T-helper 17 cell (primary cell): ENCODE data around the gene ERRFI1. TPM values are rescaled to one million over a fixed set of nuclear protein-coding genes. Genes with fewer than 3 reads are reported as not detected.

Experiments
- ATAC-seq: fragments of 150-1000 bp; cut with Tn5 transposase; 2 replicates; pipeline ENCODE4 v1.10.0; 2021; ENCODE audit warnings: mild to moderate bottlenecking, moderate library complexity
- DNase-seq, 3 donors: peaks; one replicate each; pipeline versions ENCODE4 v3.0.0 to v3.0.0-alpha.2; 2020 to 2021
- H3K9me3 ChIP-seq: one replicate; pipeline ENCODE4 v1.7.0; 2013; ENCODE audit warnings: low read length, mild to moderate bottlenecking; ENCODE audit not compliant: control insufficient read depth, poor library complexity, severe bottlenecking
- H3K27ac Mint-ChIP-seq: one replicate; pipeline ENCODE4 v1.8.0; 2022; ENCODE audit warnings: mild to moderate bottlenecking, moderate library complexity, mixed read lengths
- H3K27me3 Mint-ChIP-seq: one replicate; pipeline ENCODE4 v1.8.0; 2022; ENCODE audit warnings: mixed read lengths
- H3K36me3 Mint-ChIP-seq: one replicate; pipeline ENCODE4 v1.8.0; 2022; ENCODE audit warnings: low read depth, mixed read lengths
- H3K4me1 Mint-ChIP-seq: one replicate; pipeline ENCODE4 v1.8.0; 2022; ENCODE audit warnings: mild to moderate bottlenecking, mixed read lengths
- H3K4me3 Mint-ChIP-seq: one replicate; pipeline ENCODE4 v1.8.0; 2022; ENCODE audit warnings: mild to moderate bottlenecking, moderate library complexity, mixed read lengths
- total RNA-seq, 4 donors: library from RNA in 2 of 4; stranded (reverse) in 2 of 4; gene quantifications; one replicate each; pipeline ENCODE4 v1.2.3 and lab custom pipeline; 2022 to 2026

ERRFI1 gene
- total RNA-seq, 2 donors from 2014 or later: 1.1 to 1.8 TPM

- peaks cover 2% of the 10 kb centered on the region for H3K36me3 Mint-ChIP-seq
- DNase-seq: no peak
- H3K27me3 Mint-ChIP-seq: no peaks in the 10 kb centered on the region
- no peak for ATAC-seq
- peaks cover 2% of the 10 kb centered on the region for H3K4me1 Mint-ChIP-seq
- H3K4me3 Mint-ChIP-seq: no peak overlapping the region
- H3K27ac Mint-ChIP-seq: no peak overlapping the region
- H3K9me3 ChIP-seq: no peaks in the 10 kb centered on the region
These were observed 30.7 kb downstream of the ERRFI1 start for GRCh38 chr1:7995437-7995836.

DNA sequence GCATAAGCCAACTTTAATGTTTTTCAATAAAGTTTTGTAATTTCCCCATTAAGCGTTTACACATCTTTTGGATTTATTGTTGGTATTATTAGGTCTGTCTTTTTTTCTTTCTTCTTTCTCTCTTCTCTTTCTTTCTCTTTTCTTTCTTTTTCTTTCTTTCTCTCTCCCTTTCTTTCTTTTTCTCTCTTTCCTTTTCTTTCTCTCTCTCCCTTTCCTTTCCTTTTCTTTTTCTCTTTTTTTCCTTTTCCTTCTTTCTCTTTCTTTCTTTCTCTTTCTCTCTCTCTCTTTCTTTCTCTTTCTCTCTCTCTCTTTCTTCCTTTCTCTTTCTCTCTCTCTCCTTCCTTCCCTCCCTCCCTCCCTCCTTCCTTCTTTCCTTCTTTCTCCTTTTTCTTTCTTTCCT lies 31.3 kb downstream of the ERRFI1 start:
- H3K4me3 Mint-ChIP-seq: no peak overlapping the region
- peaks cover 2% of the 10 kb centered on the region for H3K4me1 Mint-ChIP-seq
- no peaks in the 10 kb centered on the region for H3K27me3 Mint-ChIP-seq
- peaks cover 2% of the 10 kb centered on the region for H3K36me3 Mint-ChIP-seq
- peak overlapping the region; percentile 29 for H3K27ac Mint-ChIP-seq
- DNase-seq: no peak
- no peaks in the 10 kb centered on the region for H3K9me3 ChIP-seq
- ATAC-seq: no peak

GRCh38 chr1:7993593-7994479 lies 32.3 kb downstream of the ERRFI1 start:
- Mint-ChIP-seq H3K4me1 (peaks cover 2% of the 10 kb centered on the region), H3K27ac (no peak overlapping the region), H3K4me3 (no peak overlapping the region), H3K27me3 (no peaks in the 10 kb centered on the region), H3K36me3 (peaks cover 2% of the 10 kb centered on the region)
- no peaks in the 10 kb centered on the region for H3K9me3 ChIP-seq
- DNase-seq (no peak), ATAC-seq (no peak)

- ATAC-seq: no peak
These were observed 33.2 kb downstream of the ERRFI1 start for GRCh38 chr1:7992885-7993284.

DNA sequence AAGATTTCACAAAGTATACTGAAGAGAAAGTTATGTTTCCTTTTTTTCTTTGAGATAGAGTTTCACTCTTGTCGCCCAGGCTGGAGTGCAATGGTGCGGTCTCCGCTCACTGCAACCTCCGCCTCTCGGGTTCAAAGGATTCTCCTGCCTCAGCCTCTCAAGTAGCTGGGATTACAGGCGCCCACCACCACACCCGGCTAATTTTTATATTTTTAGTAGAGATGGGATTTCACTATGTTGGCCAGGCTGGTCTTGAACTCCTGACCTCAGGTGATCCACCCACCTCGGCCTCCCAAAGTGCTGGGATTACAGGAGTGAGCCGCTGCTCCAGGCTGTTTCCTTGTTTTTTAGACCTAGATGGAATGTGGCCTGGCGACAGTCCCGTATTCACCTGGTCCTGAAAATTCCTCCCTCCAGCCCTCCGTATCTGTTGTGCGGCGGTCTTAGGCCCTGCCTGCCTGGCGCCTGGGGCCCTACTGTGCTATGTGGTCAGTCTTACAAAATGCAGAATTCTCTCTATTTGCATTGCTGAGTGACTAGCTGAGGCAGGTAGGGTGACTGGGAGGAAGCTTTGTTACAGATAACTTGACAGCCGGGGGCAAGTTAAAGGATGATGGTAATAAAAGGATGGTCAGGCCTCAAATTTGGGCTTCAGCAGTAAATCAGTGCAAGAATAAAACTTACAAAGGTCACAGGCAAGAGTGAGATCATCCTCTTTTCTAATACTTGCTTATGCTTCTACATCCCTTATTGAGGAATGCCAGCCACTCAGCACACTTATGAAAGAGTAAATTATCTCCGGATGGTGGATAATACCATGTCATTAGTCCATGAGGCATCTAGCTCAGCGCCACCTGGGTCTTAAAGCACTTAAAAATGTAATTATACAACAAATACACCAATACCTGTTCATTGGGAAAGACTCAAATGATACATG lies 34.3 kb downstream of the ERRFI1 start:
- peaks cover 2% of the 10 kb centered on the region for H3K4me1 Mint-ChIP-seq
- H3K9me3 ChIP-seq: no peaks in the 10 kb centered on the region
- peaks cover 2% of the 10 kb centered on the region for H3K36me3 Mint-ChIP-seq
- H3K27me3 Mint-ChIP-seq: no peaks in the 10 kb centered on the region
- DNase-seq (no peak), ATAC-seq (no peak)
- no peak overlapping the region for H3K4me3 Mint-ChIP-seq
- H3K27ac Mint-ChIP-seq: no peak overlapping the region

More at GRCh38 chr1:7992885-7993284, 33.2 kb downstream of the ERRFI1 start:
- H3K4me3 Mint-ChIP-seq: no peak overlapping the region
- H3K27me3 Mint-ChIP-seq: no peaks in the 10 kb centered on the region
- peaks cover 2% of the 10 kb centered on the region for H3K36me3 Mint-ChIP-seq
- no peak overlapping the region for H3K27ac Mint-ChIP-seq
- no peaks in the 10 kb centered on the region for H3K9me3 ChIP-seq
- H3K4me1 Mint-ChIP-seq: peaks cover 2% of the 10 kb centered on the region
- no peak for DNase-seq

DNA sequence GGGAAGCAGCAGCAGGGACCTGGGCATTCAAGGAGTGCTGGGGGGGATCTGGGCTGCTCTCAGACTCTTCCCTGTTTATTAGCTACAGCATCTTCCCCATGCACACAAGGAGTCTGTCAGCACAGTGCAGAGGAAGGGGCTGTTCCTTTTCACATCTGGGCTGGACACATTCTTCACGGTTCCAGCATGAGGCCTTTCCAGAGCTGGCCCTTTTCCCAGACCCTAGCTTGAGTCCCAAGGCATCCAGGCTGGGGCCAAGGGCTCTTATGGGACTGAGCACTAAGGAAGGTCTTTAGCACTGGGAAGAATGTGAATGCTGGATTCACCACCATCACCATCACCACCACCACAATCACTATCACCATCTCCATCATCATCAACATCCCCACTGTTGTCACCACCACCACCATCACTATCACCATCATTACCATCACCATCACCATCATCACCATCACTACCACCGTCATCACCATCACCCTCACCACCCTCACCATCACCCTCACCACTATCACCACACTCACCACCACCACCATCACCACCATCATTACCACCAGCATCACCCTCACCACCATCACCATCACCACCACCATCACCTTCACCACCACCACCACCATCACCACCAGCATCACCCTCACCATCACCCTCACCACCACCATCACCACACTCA lies 36.2 kb downstream of the ERRFI1 start:
- DNase-seq: no peak

GRCh38 chr1:7988576-7988975 lies 37.5 kb downstream of the ERRFI1 start:
- H3K27ac Mint-ChIP-seq: peak overlapping the region; percentile 24
- H3K9me3 ChIP-seq: no peaks in the 10 kb centered on the region
- ATAC-seq (no peak), DNase-seq (no peak)
- H3K4me1 Mint-ChIP-seq: peaks cover 7% of the 10 kb centered on the region
- H3K27me3 Mint-ChIP-seq: no peaks in the 10 kb centered on the region
- H3K36me3 Mint-ChIP-seq: peaks cover 5% of the 10 kb centered on the region
- H3K4me3 Mint-ChIP-seq: no peak overlapping the region

More for the DNA sequence above, 36.2 kb downstream of the ERRFI1 start:
- H3K4me1 Mint-ChIP-seq: peaks cover 7% of the 10 kb centered on the region
- H3K27me3 Mint-ChIP-seq: no peaks in the 10 kb centered on the region
- no peaks in the 10 kb centered on the region for H3K9me3 ChIP-seq
- H3K4me3 Mint-ChIP-seq: no peak overlapping the region
- H3K27ac Mint-ChIP-seq: peak overlapping the region; percentile 5
- ATAC-seq: no peak
- H3K36me3 Mint-ChIP-seq: peaks cover 7% of the 10 kb centered on the region

GRCh38 chr1:7987528-7987927 lies 38.6 kb downstream of the ERRFI1 start:
- Mint-ChIP-seq H3K27me3 (no peaks in the 10 kb centered on the region), H3K4me3 (peak overlapping the region; percentile 21), H3K4me1 (peaks cover 8% of the 10 kb centered on the region), H3K27ac (no peak overlapping the region), H3K36me3 (peaks cover 5% of the 10 kb centered on the region)
- no peak for ATAC-seq
- DNase-seq: no peak
- no peaks in the 10 kb centered on the region for H3K9me3 ChIP-seq

- peaks cover 5% of the 10 kb centered on the region for H3K36me3 Mint-ChIP-seq
- H3K27ac Mint-ChIP-seq: peak overlapping the region; percentile 77
- H3K27me3 Mint-ChIP-seq: no peaks in the 10 kb centered on the region
- DNase-seq (no peak), ATAC-seq (no peak)
- H3K4me1 Mint-ChIP-seq: peaks cover 12% of the 10 kb centered on the region
- H3K9me3 ChIP-seq: no peaks in the 10 kb centered on the region
- H3K4me3 Mint-ChIP-seq: no peak overlapping the region
These were observed 40.1 kb downstream of the ERRFI1 start for GRCh38 chr1:7985851-7986612.

DNA sequence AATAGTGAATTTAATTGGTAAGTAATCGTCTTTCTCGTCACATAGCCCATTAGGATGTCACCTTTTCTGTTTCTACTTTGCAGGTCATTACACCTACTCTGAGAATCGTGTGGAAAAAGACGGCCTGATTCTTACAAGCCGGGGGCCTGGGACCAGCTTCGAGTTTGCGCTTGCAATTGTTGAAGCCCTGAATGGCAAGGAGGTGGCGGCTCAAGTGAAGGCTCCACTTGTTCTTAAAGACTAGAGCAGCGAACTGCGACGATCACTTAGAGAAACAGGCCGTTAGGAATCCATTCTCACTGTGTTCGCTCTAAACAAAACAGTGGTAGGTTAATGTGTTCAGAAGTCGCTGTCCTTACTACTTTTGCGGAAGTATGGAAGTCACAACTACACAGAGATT lies 41.3 kb downstream of the ERRFI1 start:
- H3K4me1 Mint-ChIP-seq: peaks cover 12% of the 10 kb centered on the region
- no peaks in the 10 kb centered on the region for H3K9me3 ChIP-seq
- no peaks in the 10 kb centered on the region for H3K27me3 Mint-ChIP-seq
- peaks cover 5% of the 10 kb centered on the region for H3K36me3 Mint-ChIP-seq
- DNase-seq: no peak
- no peak overlapping the region for H3K27ac Mint-ChIP-seq
- ATAC-seq: no peak
- H3K4me3 Mint-ChIP-seq: no peak overlapping the region

GRCh38 chr1:7983086-7983778 lies 42.9 kb downstream of the ERRFI1 start:
- Mint-ChIP-seq H3K4me3 (no peak overlapping the region), H3K27me3 (no peaks in the 10 kb centered on the region), H3K27ac (no peak overlapping the region), H3K36me3 (peaks cover 5% of the 10 kb centered on the region), H3K4me1 (peaks cover 12% of the 10 kb centered on the region)
- DNase-seq (no peak), ATAC-seq (no peak)
- no peaks in the 10 kb centered on the region for H3K9me3 ChIP-seq

- Mint-ChIP-seq H3K4me3 (no peak overlapping the region), H3K4me1 (peaks cover 7% of the 10 kb centered on the region), H3K27me3 (no peaks in the 10 kb centered on the region), H3K27ac (no peak overlapping the region), H3K36me3 (no peaks in the 10 kb centered on the region)
- no peak for ATAC-seq
- H3K9me3 ChIP-seq: no peaks in the 10 kb centered on the region
- no peak for DNase-seq
These were observed 45.1 kb downstream of the ERRFI1 start for GRCh38 chr1:7980984-7981383.
